ENCODE data around the gene ASCL2.

DNA sequence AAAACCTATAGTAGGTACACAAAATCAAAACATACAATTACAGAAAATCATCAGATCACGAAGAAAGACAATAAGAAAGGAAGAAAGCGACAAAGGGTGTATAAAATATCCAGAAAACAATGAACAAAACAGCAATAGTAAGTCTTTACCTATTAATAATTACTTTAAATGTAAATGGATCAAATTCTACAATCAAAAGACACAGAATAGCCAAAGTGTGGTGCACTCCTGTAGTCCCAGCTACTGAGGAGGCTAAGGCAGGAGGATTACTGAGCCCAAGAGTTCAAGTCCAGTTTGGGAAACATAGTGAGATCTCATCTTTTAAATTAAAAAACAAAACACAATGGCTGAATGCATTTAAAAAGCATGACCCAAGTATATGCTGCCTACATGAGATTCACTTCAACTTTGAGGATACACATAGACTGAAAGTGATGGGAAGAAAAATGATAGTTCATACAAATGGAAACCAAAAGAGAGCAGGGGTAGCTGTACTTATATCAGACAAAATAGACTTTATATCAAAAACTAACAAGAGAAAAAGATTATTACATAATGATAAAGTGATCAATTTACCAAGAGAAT, 40.6 kb downstream of the ASCL2 start:
- TF ChIP-seq CTCF (IDR thresholded peaks at IDR 0.05) (no peak), POLR2A (IDR thresholded peaks at IDR 0.05) (no peak)
